HEK293T (cell line): ENCODE measurements around the gene SMAD6.

ENCODE experiments used
- CTCF ChIA-PET: fragments of 350-600 bp; formaldehyde crosslinking; extraction: SDS; loops from one replicate; lab custom pipeline; 2021; ENCODE audit warnings: antibody characterized with exemption, inconsistent platforms; lab: Yijun Ruan, JAX
- POLR2A ChIA-PET: fragments of 350-600 bp; formaldehyde crosslinking; extraction: SDS; loops from one replicate; lab custom pipeline; 2020; ENCODE audit warnings: antibody characterized with exemption, inconsistent platforms; lab: Yijun Ruan, JAX
- DNase-seq: peaks from one replicate; pipeline ENCODE4 v3.0.0; 2012; ENCODE audit warnings: mixed read lengths; ENCODE audit errors: extremely low spot score
- ARNT ChIP-seq: fragments of 450-650 bp; IDR thresholded peaks from 2 replicates; pipeline ENCODE4 v1.6.1; 2017; ENCODE audit warnings: mild to moderate bottlenecking
- BHLHE40 ChIP-seq: fragments of 450-650 bp; IDR thresholded peaks from 2 replicates; pipeline ENCODE4 v1.6.1; 2016; ENCODE audit warnings: mild to moderate bottlenecking, moderate library complexity, borderline replicate concordance
- CTBP1 ChIP-seq: fragments of 450-650 bp; IDR thresholded peaks from 2 replicates; pipeline ENCODE4 v1.6.1; 2016; ENCODE audit warnings: borderline replicate concordance
- ELF4 ChIP-seq: fragments of 450-650 bp; IDR thresholded peaks from 2 replicates; pipeline ENCODE4 v1.6.1; 2017; ENCODE audit warnings: antibody characterized with exemption
- FOXA1 ChIP-seq: fragments of 450-650 bp; IDR thresholded peaks from 2 replicates; pipeline ENCODE4 v1.6.1; 2016; ENCODE audit warnings: mild to moderate bottlenecking
- FOXK2 ChIP-seq: fragments of 450-650 bp; IDR thresholded peaks from 2 replicates; pipeline ENCODE4 v1.6.1; 2016; ENCODE audit warnings: mild to moderate bottlenecking
- FOXM1 ChIP-seq: fragments of 450-650 bp; IDR thresholded peaks from 2 replicates; pipeline ENCODE4 v1.6.1; 2017; ENCODE audit warnings: mild to moderate bottlenecking, borderline replicate concordance
- HDGF ChIP-seq: fragments of 450-650 bp; IDR thresholded peaks from 2 replicates; pipeline ENCODE4 v1.6.1; 2017; ENCODE audit warnings: antibody characterized with exemption, borderline replicate concordance
- L3MBTL2 ChIP-seq: fragments of 450-650 bp; conservative IDR thresholded peaks from 2 replicates; pipeline ENCODE4 v1.6.1; 2016; ENCODE audit warnings: mild to moderate bottlenecking
- LEF1 ChIP-seq: fragments of 450-650 bp; IDR thresholded peaks from 2 replicates; pipeline ENCODE4 v1.6.1; 2017; ENCODE audit warnings: mild to moderate bottlenecking, borderline replicate concordance
- NFRKB ChIP-seq: fragments of 450-650 bp; IDR thresholded peaks from 2 replicates; pipeline ENCODE4 v1.6.1; 2016; ENCODE audit warnings: mild to moderate bottlenecking, moderate library complexity
- PKNOX1 ChIP-seq: fragments of 450-650 bp; IDR thresholded peaks from 2 replicates; pipeline ENCODE4 v1.6.1; 2016
- SP1 ChIP-seq: fragments of 450-650 bp; IDR thresholded peaks from 2 replicates; pipeline ENCODE4 v1.6.1; 2017
- SUZ12 ChIP-seq: fragments of 450-650 bp; IDR thresholded peaks from 2 replicates; pipeline ENCODE4 v1.6.1; 2016; ENCODE audit warnings: mild to moderate bottlenecking
- TARDBP ChIP-seq: fragments of 450-650 bp; IDR thresholded peaks from 2 replicates; pipeline ENCODE4 v1.6.1; 2016
- ZNF384 ChIP-seq: fragments of 450-650 bp; IDR thresholded peaks from 2 replicates; pipeline ENCODE4 v1.6.1; 2016

Gene SMAD6

GRCh38 chr15:66740802-66741201, 38.8 kb downstream of the SMAD6 start:
- ChIA-PET POLR2A (no interaction called here), CTCF (interaction anchor here (0.9 kb wide), 1 partner anchor 9 kb away, joined by 3 read pairs; no protein-coding TSS in a partner anchor)
- TF ChIP-seq CTBP1 (no peak), FOXM1 (no peak), L3MBTL2 (no peak), PKNOX1 (no peak), ELF4 (no peak), TARDBP (no peak), SUZ12 (no peak), BHLHE40 (no peak)
- DNase-seq, result no peak

DNA sequence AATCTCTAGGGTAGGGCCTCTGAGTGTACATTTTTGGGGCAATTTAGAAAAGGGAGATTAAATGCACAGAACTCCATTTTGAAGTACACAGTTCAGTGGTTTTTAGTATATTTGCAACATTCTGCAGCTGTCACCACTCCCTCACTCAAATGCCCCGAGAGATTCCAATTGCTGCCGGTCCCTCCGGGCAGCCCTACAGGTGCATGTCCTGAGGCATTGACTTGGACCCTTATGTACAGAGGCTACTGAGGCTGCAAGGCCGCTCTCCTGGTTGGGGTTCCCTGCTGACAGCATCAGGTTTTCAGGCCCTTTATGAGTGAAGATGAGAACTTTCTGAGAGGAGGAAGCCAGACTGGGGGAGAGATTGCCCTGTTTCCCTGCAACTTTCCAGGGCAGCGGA, 39.6 kb downstream of the SMAD6 start:
- ChIA-PET POLR2A (no interaction called here), CTCF (no interaction called here)
- no peak for DNase-seq
- TF ChIP-seq HDGF (no peak), SUZ12 (no peak), L3MBTL2 (no peak), FOXM1 (no peak), FOXA1 (no peak), ELF4 (no peak), NFRKB (no peak), SP1 (no peak), BHLHE40 (no peak), PKNOX1 (no peak), ARNT (no peak), FOXK2 (no peak), TARDBP (no peak), ZNF384 (no peak), LEF1 (no peak), CTBP1 (no peak)

DNA sequence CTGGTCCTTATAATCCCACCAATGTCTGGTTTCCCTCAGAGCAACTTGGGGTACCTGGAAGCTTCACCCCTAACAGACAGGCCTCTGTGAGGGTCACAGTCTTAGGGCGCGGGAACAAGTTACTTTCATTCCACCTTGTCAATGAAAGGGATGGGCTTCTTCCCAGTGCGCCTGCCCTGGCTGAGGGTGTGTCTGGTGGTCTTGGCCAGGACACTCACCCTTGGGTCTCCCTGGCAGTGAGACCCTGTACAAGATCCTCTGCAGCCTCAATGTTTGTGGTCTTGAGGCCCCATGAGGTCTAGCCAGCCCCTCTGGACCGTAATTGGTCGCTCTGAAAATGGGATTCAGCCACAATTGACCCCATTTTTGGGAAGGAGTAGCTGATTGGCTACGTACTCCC, 40.2 kb downstream of the SMAD6 start:
- DNase-seq, result no peak
- TF ChIP-seq SP1 (no peak), TARDBP (no peak), NFRKB (no peak), ZNF384 (no peak), HDGF (no peak), FOXA1 (no peak), SUZ12 (no peak), FOXK2 (no peak), FOXM1 (no peak), ELF4 (no peak), PKNOX1 (no peak), L3MBTL2 (no peak), CTBP1 (no peak), ARNT (no peak), LEF1 (no peak), BHLHE40 (no peak)
- ChIA-PET CTCF (no interaction called here), POLR2A (no interaction called here)

GRCh38 chr15:66743204-66743603, 41.2 kb downstream of the SMAD6 start:
- ChIA-PET POLR2A (no interaction called here), CTCF (no interaction called here)
- no peak for DNase-seq
- TF ChIP-seq BHLHE40 (no peak), TARDBP (no peak), ZNF384 (no peak), HDGF (no peak), SUZ12 (no peak), ELF4 (no peak), FOXA1 (no peak), CTBP1 (no peak), NFRKB (no peak), ARNT (no peak), FOXM1 (no peak), LEF1 (no peak), SP1 (no peak), FOXK2 (no peak), PKNOX1 (no peak), L3MBTL2 (no peak)

GRCh38 chr15:66743703-66744536, 41.9 kb downstream of the SMAD6 start:
- no peak for TF ChIP-seq ARNT
- TF ChIP-seq L3MBTL2, result no peak
- TF ChIP-seq ELF4, result no peak
- no peak for TF ChIP-seq LEF1
- no peak for TF ChIP-seq BHLHE40
- no peak for TF ChIP-seq PKNOX1
- no peak for TF ChIP-seq FOXM1
- ChIA-PET POLR2A (no interaction called here), CTCF (no interaction called here)
- DNase-seq, result no peak
